Tibial nerve (tissue), 3 donors: Measurements from ENCODE around the gene ZC3H8.

Source experiments
- CTCF ChIP-seq, 5 experiments: fragments of 200-600 bp in 3 of 5; fragments of 450-650 bp in 2 of 5; sonication (generic) in 3 of 5; IDR thresholded peaks; one replicate each; pipeline ENCODE4 v1.5.1; 2016 to 2019; ENCODE audit warnings: antibody characterized with exemption in 5 of 5, mild to moderate bottlenecking in 3 of 5, moderate library complexity in 2 of 5
- POLR2A ChIP-seq, 2 donors: fragments of 450-650 bp; IDR thresholded peaks; one replicate each; pipeline ENCODE4 v1.6.1; 2017; ENCODE audit warnings: antibody characterized with exemption in 2 of 2, mild to moderate bottlenecking in 2 of 2, moderate library complexity in 2 of 2

DNA sequence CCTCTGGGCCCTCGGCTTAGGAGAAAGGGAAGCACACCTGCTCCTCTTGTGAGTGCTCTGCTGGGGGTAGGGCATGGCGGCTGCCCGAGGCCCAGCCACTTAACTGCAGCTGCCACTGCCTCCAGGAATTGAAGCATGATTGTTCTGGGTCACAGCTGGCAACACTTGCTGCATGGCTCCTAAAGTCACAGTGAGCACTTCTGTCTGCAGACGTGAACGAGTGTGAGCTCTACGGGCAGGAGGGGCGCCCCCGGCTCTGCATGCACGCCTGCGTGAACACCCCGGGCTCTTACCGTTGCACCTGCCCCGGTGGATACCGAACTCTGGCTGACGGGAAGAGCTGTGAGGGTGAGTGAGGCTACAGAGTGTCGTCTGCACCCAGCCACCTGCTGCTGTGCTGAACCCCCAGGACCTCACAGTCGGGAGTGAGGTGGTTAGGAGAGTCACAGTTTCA is 72.2 kb downstream of the ZC3H8 start:
- TF ChIP-seq CTCF (IDR thresholded peaks at IDR 0.05) = no peak
- no peak for TF ChIP-seq POLR2A (IDR thresholded peaks at IDR 0.05)
